Ovary (tissue), 9 donors: ENCODE data around the gene MAPK10. TPM values are rescaled to one million over a fixed set of nuclear protein-coding genes. Genes with fewer than 3 reads are reported as not detected.
"Not testable (repeated sequence)": the region's sequence is repeated elsewhere in the genome, so short reads cannot be mapped to it uniquely, and the experiment has no call there.

ENCODE experiments used
- DNase-seq, 5 donors: peaks; one replicate each; pipeline ENCODE4 v3.0.0-alpha.2; 2019 to 2020
- H3K27ac ChIP-seq, 2 donors: fragments of 200-600 bp; one replicate each; pipeline versions ENCODE4 v1.5.1 to v1.8.0; 2019 to 2022
- H3K27me3 ChIP-seq: fragments of 200-600 bp; one replicate; pipeline ENCODE4 v1.8.0; 2022
- H3K36me3 ChIP-seq: fragments of 200-600 bp; sonication (generic); one replicate; pipeline ENCODE4 v1.5.1; 2019
- H3K4me1 ChIP-seq: one replicate; pipeline ENCODE4 v1.8.1; 2013; ENCODE audit warnings: mild to moderate bottlenecking, moderate library complexity; ENCODE audit not compliant: insufficient read depth
- H3K4me3 ChIP-seq: fragments of 200-600 bp; sonication (generic); one replicate; pipeline ENCODE4 v1.5.1; 2017
- H3K9me3 ChIP-seq, 2 donors: fragments of 200-600 bp in 1 of 2; sonication (generic) in 1 of 2; one replicate each; pipeline versions ENCODE4 v1.5.1 to v1.8.1; 2013 to 2019; ENCODE audit warnings: mild to moderate bottlenecking in 1 of 2, moderate library complexity in 1 of 2
- EP300 ChIP-seq: sonication (generic); formaldehyde crosslinking; IDR thresholded peaks from one replicate; pipeline ENCODE4 v1.6.1; 2017; ENCODE audit warnings: antibody characterized with exemption
- POLR2A ChIP-seq: fragments of 450-650 bp; IDR thresholded peaks from one replicate; pipeline ENCODE4 v1.6.1; 2017; ENCODE audit warnings: antibody characterized with exemption, mild to moderate bottlenecking, moderate library complexity
- WGBS, 3 donors: extraction: QIAGEN DNeasy Blood & Tissue Kit in 1 of 3; methylation state at CpG; one replicate each; pipeline versions ENCODE4 v1.1.5 to v1.1.7; 2013 to 2017; 5-methylcytosine and 5-hydroxymethylcytosine counted together
- intact Hi-C, 4 donors: fragments of 100-400 bp; cut with DNase I; formaldehyde crosslinking; loops; one replicate each; pipeline versions ENCODE4 v1.11.0 to v1.15.1; 2022 to 2023
- polyA plus RNA-seq, 2 donors: library from polyadenylated mRNA; stranded (reverse); fragments of 200-250 nt in 1 of 2; fragments of 350-450 nt in 1 of 2; fragmentation: Illumina TruSeq in 1 of 2; extraction: RNeasy Lipid Tissue Mini Kit (QIAGEN cat#74804) in 1 of 2; gene quantifications; one replicate each; pipeline ENCODE4 v1.2.3, GENCODE V29; 2013 to 2014
- total RNA-seq, 7 donors: library from RNA; depleted of rRNA in 2 of 7; stranded (reverse); fragments of >200 nt in 2 of 7; fragmentation: NEBNext Ultra II Directional in 3 of 7; extraction: Animal tissue kit (Norgen Biotek cat#: 25700) in 3 of 7; gene quantifications; one replicate each; pipeline versions ENCODE4 v1.1.0 to v1.2.4, GENCODE V29; 2016 to 2023
- TF ChIP-seq, protein P1 (sequence below), 3 donors: fragments of 450-650 bp in 2 of 3; fragments of 200-600 bp in 1 of 3; IDR thresholded peaks; one replicate each; pipeline versions ENCODE4 v1.5.1 to v1.8.0; 2016 to 2022; ENCODE audit warnings: antibody characterized with exemption in 3 of 3, mild to moderate bottlenecking in 1 of 3
- donor health status: DM: no; HTN: no; CAD: no; lungs with moderate emphysema.
- donor health status: DM: no; HTN: no; CAD: no.
- donor health status: Bipolar disorder and iron deficiency.
- donor health status: DM: yes; HTN: yes; CAD: no.
- donor health status: DM: no; HTN: no; CAD: no.
- donor health status: DM: yes; HTN: yes; CAD: no.

The MAPK10 gene
- total and polyA plus RNA-seq, 9 donors = 19.3 to 41.6 (median 32.4) TPM

DNA sequence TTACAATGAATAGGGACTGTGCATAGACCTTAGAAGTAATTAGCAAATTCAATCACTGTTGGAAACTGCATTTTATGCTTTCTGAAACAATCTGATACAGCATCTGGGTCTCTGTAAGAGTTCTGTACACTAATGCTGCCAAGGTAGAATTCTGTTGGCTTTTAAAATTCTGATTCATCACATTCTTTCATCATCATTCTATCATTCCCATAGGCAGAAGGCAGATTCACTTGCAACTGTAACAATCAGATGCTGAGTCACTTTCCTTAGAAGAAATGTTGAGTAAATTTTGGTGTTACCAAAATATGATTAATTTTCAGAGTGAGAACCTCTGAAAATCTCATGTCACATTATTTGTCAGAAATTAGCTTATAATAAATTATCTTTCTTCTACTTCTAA, 267.2 kb downstream of the MAPK10 start:
- H3K27ac ChIP-seq = no peak overlapping the region
- H3K9me3 ChIP-seq = no peaks in the 10 kb centered on the region
- H3K27me3 ChIP-seq = no peaks in the 10 kb centered on the region
- TF ChIP-seq POLR2A = no peak
- TF ChIP-seq, protein P1, sequence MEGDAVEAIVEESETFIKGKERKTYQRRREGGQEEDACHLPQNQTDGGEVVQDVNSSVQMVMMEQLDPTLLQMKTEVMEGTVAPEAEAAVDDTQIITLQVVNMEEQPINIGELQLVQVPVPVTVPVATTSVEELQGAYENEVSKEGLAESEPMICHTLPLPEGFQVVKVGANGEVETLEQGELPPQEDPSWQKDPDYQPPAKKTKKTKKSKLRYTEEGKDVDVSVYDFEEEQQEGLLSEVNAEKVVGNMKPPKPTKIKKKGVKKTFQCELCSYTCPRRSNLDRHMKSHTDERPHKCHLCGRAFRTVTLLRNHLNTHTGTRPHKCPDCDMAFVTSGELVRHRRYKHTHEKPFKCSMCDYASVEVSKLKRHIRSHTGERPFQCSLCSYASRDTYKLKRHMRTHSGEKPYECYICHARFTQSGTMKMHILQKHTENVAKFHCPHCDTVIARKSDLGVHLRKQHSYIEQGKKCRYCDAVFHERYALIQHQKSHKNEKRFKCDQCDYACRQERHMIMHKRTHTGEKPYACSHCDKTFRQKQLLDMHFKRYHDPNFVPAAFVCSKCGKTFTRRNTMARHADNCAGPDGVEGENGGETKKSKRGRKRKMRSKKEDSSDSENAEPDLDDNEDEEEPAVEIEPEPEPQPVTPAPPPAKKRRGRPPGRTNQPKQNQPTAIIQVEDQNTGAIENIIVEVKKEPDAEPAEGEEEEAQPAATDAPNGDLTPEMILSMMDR (IDR thresholded peaks at IDR 0.05) = no peak
- TF ChIP-seq EP300 = no peak
- DNase-seq = no peak
- H3K4me3 ChIP-seq = no peak overlapping the region
- no peaks in the 10 kb centered on the region for H3K36me3 ChIP-seq
- intact Hi-C loops = no loop called here
- H3K4me1 ChIP-seq = peaks cover 1% of the 10 kb centered on the region

DNA sequence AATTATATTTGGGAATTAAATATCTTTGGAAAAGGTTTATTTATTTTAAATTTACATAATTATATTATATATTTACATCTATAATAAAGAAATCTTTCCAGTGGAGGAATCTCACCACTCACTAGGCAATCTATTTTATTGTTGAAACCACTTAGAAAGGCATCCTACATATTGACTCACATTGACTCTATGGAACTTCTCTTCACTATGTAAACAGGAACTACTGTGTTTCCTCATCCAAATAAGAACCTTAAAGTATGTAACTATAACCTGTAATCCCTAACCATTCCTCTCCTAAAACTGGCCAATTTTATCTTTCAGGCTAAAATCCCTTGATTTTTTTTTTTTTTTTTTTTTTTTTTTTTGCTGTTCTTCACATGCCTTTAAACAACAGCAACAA, 268.7 kb downstream of the MAPK10 start:
- H3K27ac ChIP-seq = no peak overlapping the region
- no peaks in the 10 kb centered on the region for H3K27me3 ChIP-seq
- TF ChIP-seq POLR2A (no peak), EP300 (no peak)
- TF ChIP-seq, protein P1 (IDR thresholded peaks at IDR 0.05) = no peak
- intact Hi-C loops = no loop called here
- H3K4me1 ChIP-seq = peaks cover 1% of the 10 kb centered on the region
- no peak overlapping the region for H3K4me3 ChIP-seq
- DNase-seq = no peak
- no peaks in the 10 kb centered on the region for H3K36me3 ChIP-seq
- no peaks in the 10 kb centered on the region for H3K9me3 ChIP-seq

DNA sequence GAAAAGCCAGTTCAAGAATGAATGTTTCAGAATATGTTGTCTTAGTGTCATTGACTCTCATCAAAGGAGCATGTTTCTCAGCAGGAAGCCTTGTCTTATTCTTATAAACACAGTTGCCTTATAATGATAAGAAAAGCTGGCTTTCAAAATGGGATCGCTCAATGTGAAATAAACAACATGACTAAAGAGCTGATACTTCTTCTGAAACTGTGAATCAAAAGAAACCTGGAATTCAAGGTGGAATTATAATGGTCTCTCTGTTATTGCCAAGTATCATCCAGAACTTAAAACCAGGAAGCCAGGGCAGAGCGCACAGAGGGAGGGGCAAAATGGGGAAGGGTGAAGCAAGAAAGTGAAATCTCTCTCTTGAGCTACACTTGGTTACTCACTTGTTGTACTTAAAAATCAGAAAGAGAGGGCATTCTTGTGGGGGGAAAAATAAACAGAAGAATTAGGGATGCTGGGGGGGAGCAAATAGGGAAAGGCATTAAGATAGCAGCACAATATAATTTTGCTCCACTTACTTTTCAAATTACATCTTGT, 270.0 kb downstream of the MAPK10 start:
- H3K36me3 ChIP-seq = no peaks in the 10 kb centered on the region
- H3K27me3 ChIP-seq = no peaks in the 10 kb centered on the region
- H3K4me3 ChIP-seq = no peak overlapping the region
- TF ChIP-seq, protein P1 (IDR thresholded peaks at IDR 0.05) = no peak
- TF ChIP-seq POLR2A (no peak), EP300 (no peak)
- H3K9me3 ChIP-seq = no peaks in the 10 kb centered on the region
- no peak for DNase-seq
- 49 to 82% (median 56%) methylated on average over 2 of the region's 2 CpGs for WGBS, 3 donors
- intact Hi-C loops = no loop called here
- no peak overlapping the region for H3K27ac ChIP-seq
- H3K4me1 ChIP-seq = peaks cover 1% of the 10 kb centered on the region

DNA sequence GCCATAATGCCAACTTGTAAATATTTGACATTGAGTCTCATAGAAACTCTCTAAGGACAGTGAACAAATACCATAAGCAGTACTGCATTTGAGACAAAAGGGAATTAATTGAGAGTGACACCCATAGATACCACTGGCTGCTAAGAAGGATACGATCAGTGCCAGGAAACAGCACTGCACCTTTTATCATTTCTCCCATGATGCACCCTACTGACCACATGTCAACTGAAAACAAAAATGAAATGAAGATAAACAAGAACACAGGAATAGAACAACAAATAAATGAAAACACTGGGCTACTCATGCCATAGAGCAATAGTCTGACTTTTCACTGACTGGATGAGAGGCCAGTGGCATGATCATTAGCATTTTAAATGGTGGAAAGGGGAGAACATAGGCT, 270.8 kb downstream of the MAPK10 start:
- TF ChIP-seq, protein P1 (IDR thresholded peaks at IDR 0.05) = no peak
- TF ChIP-seq EP300 (no peak), POLR2A (no peak)

DNA sequence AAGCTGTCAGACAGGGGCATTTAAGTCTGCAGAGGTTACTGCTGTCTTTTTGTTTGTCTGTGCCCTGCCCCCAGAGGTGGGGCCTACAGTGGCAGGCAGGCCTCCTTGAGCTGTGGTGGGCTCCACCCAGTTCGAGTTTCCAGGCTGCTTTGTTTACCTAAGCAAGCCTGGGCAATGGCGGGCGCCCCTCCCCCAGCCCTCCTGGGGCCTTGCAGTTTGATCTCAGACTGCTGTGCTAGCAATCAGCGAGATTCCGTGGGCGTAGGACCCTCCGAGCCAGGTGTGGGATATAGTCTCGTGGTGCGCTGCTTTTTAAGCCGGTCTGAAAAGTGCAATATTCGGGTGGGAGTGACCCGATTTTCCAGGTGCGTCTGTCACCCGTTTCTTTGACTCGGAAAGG, 284.1 kb downstream of the MAPK10 start:
- H3K4me3 ChIP-seq, H3K27ac ChIP-seq, H3K4me1 ChIP-seq, H3K36me3 ChIP-seq, intact Hi-C loops, H3K9me3 ChIP-seq, H3K27me3 ChIP-seq, DNase-seq: not testable (repeated sequence)
- 82 to 93% (median 86%) methylated on average over 15 of the region's 15 CpGs for WGBS, 3 donors

More for the DNA sequence above, 270.8 kb downstream of the MAPK10 start:
- H3K4me1 ChIP-seq = peaks cover 1% of the 10 kb centered on the region
- no peak overlapping the region for H3K4me3 ChIP-seq
- no peaks in the 10 kb centered on the region for H3K27me3 ChIP-seq
- no peaks in the 10 kb centered on the region for H3K9me3 ChIP-seq
- DNase-seq = no peak
- intact Hi-C loops = no loop called here
- H3K27ac ChIP-seq = no peak overlapping the region
- WGBS, 3 donors = 87 to 92% (median 90%) methylated on average over 1 of the region's 1 CpG
- no peaks in the 10 kb centered on the region for H3K36me3 ChIP-seq
